Activated CD4-positive, alpha-beta memory T cell treated with anti-CD3 and anti-CD28 coated beads, Interleukin-2, amount 10 ng/mL, durations not matched to agents 7 days and 5 days (primary cell): ENCODE results near the gene CHN2. TPM values are rescaled to one million over a fixed set of nuclear protein-coding genes. Genes with fewer than 3 reads are reported as not detected.
"Not testable (repeated sequence)": the region's sequence is repeated elsewhere in the genome, so short reads cannot be mapped to it uniquely, and the experiment has no call there.

Source experiments
- CTCF ChIA-PET: fragments of 350-600 bp; sonication (Branson Sonifier 250); formaldehyde crosslinking; loops from one replicate; lab custom pipeline; 2021; ENCODE audit warnings: antibody characterized with exemption, inconsistent platforms; lab: Charles Lee
- POLR2A ChIA-PET: fragments of 350-600 bp; sonication (Branson Sonifier 250); formaldehyde crosslinking; loops from one replicate; lab custom pipeline; 2021; ENCODE audit warnings: antibody characterized with exemption; lab: Charles Lee
- DNase-seq: peaks from one replicate; pipeline ENCODE4 v3.0.0-alpha.2; 2020
- H3K27ac Mint-ChIP-seq: one replicate; pipeline ENCODE4 v1.8.0; 2021; ENCODE audit warnings: mild to moderate bottlenecking, mixed read lengths
- H3K27me3 Mint-ChIP-seq: one replicate; pipeline ENCODE4 v1.8.0; 2021; ENCODE audit warnings: mixed read lengths
- H3K36me3 Mint-ChIP-seq: one replicate; pipeline ENCODE4 v1.8.0; 2021; ENCODE audit warnings: low read depth, mixed read lengths
- H3K4me1 Mint-ChIP-seq: one replicate; pipeline ENCODE4 v1.8.0; 2021; ENCODE audit warnings: mixed read lengths
- H3K4me3 Mint-ChIP-seq: one replicate; pipeline ENCODE4 v1.8.0; 2021; ENCODE audit warnings: mild to moderate bottlenecking, mixed read lengths
- H3K9me3 Mint-ChIP-seq: one replicate; pipeline ENCODE4 v1.8.0; 2021; ENCODE audit warnings: mixed read lengths
- total RNA-seq, 2 experiments: library from RNA; stranded (reverse); gene quantifications; one replicate each; pipeline ENCODE4 v1.2.3, GENCODE V29; 2021

The CHN2 gene
- total RNA-seq, 2 experiments from 2014 or later = 6.8 to 7.4 TPM

GRCh38 chr7:29523728-29524127 lies 329.2 kb downstream of the CHN2 start:
- POLR2A ChIA-PET = no interaction called here
- Mint-ChIP-seq H3K36me3 (no peaks in the 10 kb centered on the region), H3K4me3 (no peak overlapping the region), H3K4me1 (no peaks in the 10 kb centered on the region), H3K27me3 (peaks cover 3% of the 10 kb centered on the region), H3K9me3 (no peaks in the 10 kb centered on the region), H3K27ac (no peak overlapping the region)
- CTCF ChIA-PET = no interaction called here
- DNase-seq = no peak

DNA sequence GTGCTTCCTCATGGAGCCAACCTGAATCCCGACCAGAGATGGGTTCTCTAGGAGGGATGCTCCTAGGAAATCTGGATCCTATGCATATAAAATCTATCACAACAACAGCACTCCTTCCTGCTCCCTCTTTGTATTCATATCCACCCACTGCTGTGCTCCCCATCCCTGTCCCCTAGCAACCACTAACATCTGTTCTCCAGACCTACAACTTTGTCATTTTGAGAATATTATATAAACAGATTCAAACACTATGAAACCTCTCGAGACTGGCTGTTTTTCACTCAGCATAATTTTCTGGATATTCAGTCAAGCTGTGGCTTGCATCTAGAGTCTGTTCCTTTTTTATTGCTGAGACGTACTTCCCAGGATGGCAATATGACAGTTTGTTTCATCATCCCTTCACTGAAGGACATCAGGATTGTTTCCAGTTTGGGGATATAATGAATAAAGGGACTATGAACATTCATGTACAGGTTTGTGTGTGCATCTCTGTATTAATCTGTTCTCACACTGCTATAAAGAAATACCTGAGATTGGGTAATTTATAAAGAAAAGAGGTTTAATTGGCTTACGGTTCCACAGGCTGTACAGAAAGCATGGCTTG lies 333.0 kb downstream of the CHN2 start:
- Mint-ChIP-seq H3K27ac (no peak overlapping the region), H3K4me1 (no peaks in the 10 kb centered on the region), H3K9me3 (peaks cover 5% of the 10 kb centered on the region), H3K36me3 (no peaks in the 10 kb centered on the region), H3K27me3 (peaks cover 5% of the 10 kb centered on the region), H3K4me3 (no peak overlapping the region)
- POLR2A ChIA-PET = no interaction called here
- CTCF ChIA-PET = no interaction called here
- no peak for DNase-seq

DNA sequence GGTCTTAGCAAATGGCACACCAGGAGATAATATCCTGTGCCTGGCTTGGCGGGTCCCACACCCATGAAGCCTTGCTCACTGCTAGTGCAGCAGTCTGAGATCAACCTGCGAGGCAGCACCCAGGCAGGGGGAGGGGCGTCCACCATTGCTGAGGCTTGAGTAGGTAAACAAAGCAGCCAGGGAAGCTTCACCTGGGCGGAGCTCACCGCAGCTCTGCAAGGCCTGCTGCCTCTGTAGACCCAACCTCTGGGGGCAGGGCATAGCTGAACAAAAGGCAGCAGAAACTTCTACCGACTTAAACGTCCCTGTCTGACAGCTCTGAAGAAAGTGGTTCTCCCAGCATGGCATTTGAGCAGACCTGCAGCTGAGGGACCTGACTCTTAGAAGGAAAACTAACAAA lies 334.0 kb downstream of the CHN2 start:
- H3K27ac Mint-ChIP-seq, H3K36me3 Mint-ChIP-seq: not testable (repeated sequence)

More for the DNA sequence above, 334.0 kb downstream of the CHN2 start:
- POLR2A ChIA-PET, DNase-seq, H3K9me3 Mint-ChIP-seq, H3K4me3 Mint-ChIP-seq, H3K27me3 Mint-ChIP-seq, CTCF ChIA-PET, H3K4me1 Mint-ChIP-seq: not testable (repeated sequence)

Other genes starting within 250 kb of the CHN2 start
- gene TRIL, start 236.4 kb upstream of the CHN2 start, total RNA-seq = under 1 TPM in 1 of 2 experiments, not detected in 1; 0.10 TPM
- 1 to 10 TPM; 1.8 to 2.1 TPM for gene CPVL, start 48.2 kb upstream of the CHN2 start, total RNA-seq